Kidney (tissue), 14 donors: Measurements from ENCODE around the gene BABAM2. TPM values are rescaled to one million over a fixed set of nuclear protein-coding genes. Genes with fewer than 3 reads are reported as not detected.

Experiments used
- DNase-seq, 5 donors: peaks; one replicate each; pipeline ENCODE4 v3.0.0-alpha.2; 2013 to 2020
- FAIRE-seq: peaks from 2 replicates; lab custom pipeline; 2012; peaks lifted over from hg19 to GRCh38; lab: Jason Lieb, UNC
- H3K27ac ChIP-seq, 2 donors: one replicate each; pipeline ENCODE4 v1.7.0; 2013; ENCODE audit warnings: low read depth in 2 of 2, low read length in 2 of 2, inconsistent platforms in 1 of 2
- H3K27me3 ChIP-seq: one replicate; pipeline ENCODE4 v1.7.1; 2013; ENCODE audit warnings: low read length, inconsistent platforms; ENCODE audit not compliant: control insufficient read depth, insufficient read depth
- H3K36me3 ChIP-seq, 3 donors: one replicate each; pipeline versions ENCODE4 v1.7.0 to v1.7.1; 2013; ENCODE audit warnings: low read length in 3 of 3, control low read depth in 1 of 3, inconsistent platforms in 1 of 3; ENCODE audit not compliant: insufficient read depth in 3 of 3, control insufficient read depth in 2 of 3
- H3K4me1 ChIP-seq, 3 donors: one replicate each; pipeline versions ENCODE4 v1.7.0 to v1.7.1; 2013; ENCODE audit warnings: low read length in 3 of 3, inconsistent platforms in 1 of 3, low read depth in 1 of 3; ENCODE audit not compliant: control insufficient read depth in 2 of 3, insufficient read depth in 2 of 3
- H3K4me3 ChIP-seq, 3 donors: one replicate each; pipeline versions ENCODE4 v1.7.0 to v1.8.1; 2013; ENCODE audit warnings: low read length in 3 of 3, control low read depth in 1 of 3, inconsistent platforms in 1 of 3
- H3K9ac ChIP-seq, 3 donors: one replicate each; pipeline versions ENCODE4 v1.7.0 to v1.7.1; 2013; ENCODE audit warnings: low read length in 3 of 3, control low read depth in 1 of 3, inconsistent platforms in 1 of 3
- H3K9me3 ChIP-seq, 3 donors: one replicate each; pipeline versions ENCODE4 v1.7.0 to v1.7.1; 2013; ENCODE audit warnings: low read length in 3 of 3, control low read depth in 1 of 3, inconsistent platforms in 1 of 3; ENCODE audit not compliant: control insufficient read depth in 2 of 3, insufficient read depth in 1 of 3
- CTCF ChIP-seq: IDR thresholded peaks from 3 replicates; pipeline ENCODE4 v1.5.1; 2012; ENCODE audit warnings: mild to moderate bottlenecking, moderate library complexity, borderline replicate concordance; ENCODE audit not compliant: insufficient read depth; ENCODE audit errors: extremely low read depth
- intact Hi-C: fragments of 100-400 bp; cut with DNase I; formaldehyde crosslinking; loops from one replicate; pipeline ENCODE4 v1.11.1; 2022
- polyA plus RNA-seq: library from polyadenylated mRNA; stranded (reverse); fragments of 350-450 nt; fragmentation: Illumina TruSeq; extraction: RNeasy Lipid Tissue Mini Kit (QIAGEN cat#74804); gene quantifications from one replicate; pipeline ENCODE4 v1.2.3, GENCODE V29; 2014; ENCODE audit warnings: low read depth, low replicate concordance; ENCODE audit not compliant: insufficient read depth
- total RNA-seq: library from RNA; stranded (reverse); fragmentation: NEBNext Ultra II Directional; extraction: Animal tissue kit (Norgen Biotek cat#: 25700); gene quantifications from one replicate; pipeline ENCODE4 v1.2.1, GENCODE V29; 2021
- donor health status: control.
- donor health status: control.
- donor health status: control.
- donor health status: control.
- donor health status: control.
- donor health status: DM: yes; HTN: yes; CAD: no.
- donor health status: Normal renal cell carcinoma (clear cell type).

The BABAM2 gene
- total and polyA plus RNA-seq, 2 donors from 2014 or later: 68.4 to 74.1 TPM

- peaks cover 0 to 4% (median 0%) of the 10 kb centered on the region in 3 donors for H3K36me3 ChIP-seq
- DNase-seq: no peak
- peaks cover 0 to 2% (median 0%) of the 10 kb centered on the region in 3 donors for H3K4me1 ChIP-seq
- H3K9ac ChIP-seq: no peak overlapping the region
- no peak overlapping the region for H3K4me3 ChIP-seq
- no peaks in the 10 kb centered on the region for H3K27me3 ChIP-seq
- no peak for FAIRE-seq
- H3K9me3 ChIP-seq: peaks cover 0 to 7% (median 0%) of the 10 kb centered on the region in 3 donors
- no peak for TF ChIP-seq CTCF
- intact Hi-C loops: no loop called here
- no peak overlapping the region for H3K27ac ChIP-seq
Measured at GRCh38 chr2:28173377-28173776, 282.8 kb downstream of the BABAM2 start.

DNA sequence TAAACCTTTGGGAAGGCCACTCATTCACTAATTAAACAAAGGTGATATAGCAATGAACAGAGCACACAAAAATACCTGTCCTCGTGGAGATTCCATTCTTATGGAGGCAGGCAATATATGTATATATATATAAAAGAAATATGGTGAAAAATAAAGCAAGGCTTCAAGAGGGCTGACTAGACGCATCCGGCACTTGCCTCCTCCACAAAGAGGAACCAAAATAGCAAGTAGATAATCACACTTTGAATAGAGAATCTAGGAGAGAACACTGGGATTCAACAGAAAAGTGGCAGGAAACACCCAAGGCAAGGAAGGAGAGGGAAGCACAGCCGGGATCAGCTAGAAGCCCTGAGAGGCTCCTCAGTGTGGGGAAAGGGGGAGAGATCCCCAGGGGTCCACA is 283.7 kb downstream of the BABAM2 start:
- FAIRE-seq (no peak), DNase-seq (no peak)
- intact Hi-C loops: no loop called here
- TF ChIP-seq CTCF: no peak
- H3K4me3 ChIP-seq: no peak overlapping the region
- H3K4me1 ChIP-seq: peaks cover 0 to 2% (median 0%) of the 10 kb centered on the region in 3 donors
- H3K9me3 ChIP-seq: peaks cover 0 to 7% (median 0%) of the 10 kb centered on the region in 3 donors
- no peaks in the 10 kb centered on the region for H3K27me3 ChIP-seq
- H3K9ac ChIP-seq: no peak overlapping the region
- H3K27ac ChIP-seq: no peak overlapping the region
- H3K36me3 ChIP-seq: peaks cover 0 to 4% (median 0%) of the 10 kb centered on the region in 3 donors

DNA sequence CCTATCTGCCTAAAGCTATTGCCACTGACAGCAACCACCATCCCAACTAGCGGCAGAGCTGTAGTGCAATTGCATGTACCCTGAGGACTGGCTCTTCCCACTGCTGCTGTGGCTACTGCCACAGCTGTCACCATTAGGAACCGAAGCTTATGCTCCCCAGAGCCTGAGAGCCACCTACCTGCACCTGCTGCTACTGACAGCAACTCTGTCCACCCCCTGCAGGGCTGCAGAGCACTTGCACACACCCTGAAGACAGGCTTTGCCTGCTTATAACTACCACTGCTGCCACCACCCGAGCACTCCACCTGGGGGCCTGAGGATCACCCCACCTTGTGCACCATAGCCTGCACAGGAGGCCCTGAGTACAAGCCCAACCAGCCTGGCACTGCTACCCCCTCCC is 284.5 kb downstream of the BABAM2 start:
- Histone ChIP-seq H3K36me3 (peaks cover 0 to 4% (median 0%) of the 10 kb centered on the region in 3 donors), H3K27me3 (no peaks in the 10 kb centered on the region), H3K9me3 (peaks cover 0 to 7% (median 0%) of the 10 kb centered on the region in 3 donors), H3K9ac (no peak overlapping the region), H3K4me3 (no peak overlapping the region), H3K27ac (no peak overlapping the region), H3K4me1 (peaks cover 0 to 2% (median 0%) of the 10 kb centered on the region in 3 donors)
- FAIRE-seq: no peak
- intact Hi-C loops: no loop called here
- no peak for TF ChIP-seq CTCF
- DNase-seq: no peak

DNA sequence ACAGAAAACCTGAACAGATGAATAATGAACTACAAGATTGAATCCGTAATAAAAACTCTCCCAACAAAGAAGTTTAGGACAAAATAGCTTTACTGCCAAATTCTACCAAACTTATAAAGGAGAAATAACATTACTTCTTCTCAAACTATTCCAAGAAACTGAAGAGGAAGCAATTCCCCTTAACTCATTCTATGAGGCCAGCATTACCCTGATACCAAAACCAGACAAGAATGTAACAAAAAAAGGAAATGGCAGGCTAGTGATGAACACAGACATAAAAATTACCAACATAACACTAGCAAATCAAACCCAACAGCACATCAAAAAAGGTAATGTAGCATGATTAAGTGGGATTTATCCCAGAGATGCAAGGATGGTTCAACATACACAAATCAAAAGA is 288.4 kb downstream of the BABAM2 start:
- Histone ChIP-seq H3K9ac (no peak overlapping the region), H3K4me3 (no peak overlapping the region), H3K27me3 (no peaks in the 10 kb centered on the region), H3K4me1 (no peaks in the 10 kb centered on the region), H3K27ac (no peak overlapping the region), H3K9me3 (peaks cover 0 to 7% (median 0%) of the 10 kb centered on the region in 3 donors), H3K36me3 (peaks cover 0 to 4% (median 0%) of the 10 kb centered on the region in 3 donors)
- intact Hi-C loops: no loop called here
- no peak for TF ChIP-seq CTCF
- DNase-seq (no peak), FAIRE-seq (no peak)
